Stimulated activated CD4-positive, alpha-beta T cell treated with anti-CD3 and anti-CD28 coated beads, Interleukin-4, amount 100 ng/mL, for 1 hour (primary cell): Measurements from ENCODE around the gene IPO11.
"Not testable (repeated sequence)": the region's sequence is repeated elsewhere in the genome, so short reads cannot be mapped to it uniquely, and the experiment has no call there.

ENCODE experiments used
- DNase-seq: peaks from one replicate; pipeline ENCODE4 v3.0.0-alpha.2; 2020

IPO11 gene

GRCh38 chr5:62607615-62608014 lies 195.1 kb downstream of the IPO11 start:
- DNase-seq, result no peak

GRCh38 chr5:62608529-62609511 lies 196.3 kb downstream of the IPO11 start:
- no peak for DNase-seq

- DNase-seq, result no peak
Measured at GRCh38 chr5:62614355-62614754, 201.8 kb downstream of the IPO11 start.

- no peak for DNase-seq
Measured at GRCh38 chr5:62616615-62617277, 204.2 kb downstream of the IPO11 start.

GRCh38 chr5:62617943-62618342 lies 205.4 kb downstream of the IPO11 start:
- DNase-seq, result no peak

GRCh38 chr5:62620761-62621160 lies 208.2 kb downstream of the IPO11 start:
- no peak for DNase-seq

GRCh38 chr5:62621280-62621679 lies 208.7 kb downstream of the IPO11 start:
- DNase-seq, result no peak

- DNase-seq, result no peak
Measured at GRCh38 chr5:62623271-62623670, 210.7 kb downstream of the IPO11 start.

GRCh38 chr5:62624436-62624835 lies 211.9 kb downstream of the IPO11 start:
- not testable (repeated sequence) for DNase-seq

GRCh38 chr5:62626534-62626933 lies 214.0 kb downstream of the IPO11 start:
- DNase-seq, result no peak

GRCh38 chr5:62627121-62627520 lies 214.6 kb downstream of the IPO11 start:
- DNase-seq, result no peak

GRCh38 chr5:62627901-62628300 lies 215.3 kb downstream of the IPO11 start:
- DNase-seq, result no peak

- no peak for DNase-seq
Measured at GRCh38 chr5:62631909-62632580, 219.5 kb downstream of the IPO11 start.

- no peak for DNase-seq
Measured at GRCh38 chr5:62633243-62633642, 220.7 kb downstream of the IPO11 start.

- DNase-seq, result no peak
Measured at GRCh38 chr5:62640446-62640845, 227.9 kb downstream of the IPO11 start.

GRCh38 chr5:62642468-62642867 lies 229.9 kb downstream of the IPO11 start:
- no peak for DNase-seq

- no peak for DNase-seq
Measured at GRCh38 chr5:62643556-62644451, 231.2 kb downstream of the IPO11 start.

GRCh38 chr5:62645223-62645622 lies 232.7 kb downstream of the IPO11 start:
- no peak for DNase-seq

GRCh38 chr5:62647241-62647640 lies 234.7 kb downstream of the IPO11 start:
- no peak for DNase-seq

- no peak for DNase-seq
Measured at GRCh38 chr5:62649025-62649424, 236.5 kb downstream of the IPO11 start.

GRCh38 chr5:62649476-62650113 lies 237.0 kb downstream of the IPO11 start:
- DNase-seq, result no peak

GRCh38 chr5:62650197-62650596 lies 237.6 kb downstream of the IPO11 start:
- no peak for DNase-seq
